Caco-2 (cell line): ENCODE data around the gene DEPDC1B. TPM values are rescaled to one million over a fixed set of nuclear protein-coding genes. Genes with fewer than 3 reads are reported as not detected.
A peak's percentile ranks its signal among the peaks of the same experiment; 100 is the strongest.

ENCODE experiments used
- BruUV-seq: library from RNA; stranded (reverse); fragments of 400-500 nt; replicated peaks from 2 replicates; lab custom pipeline; 2021; lab: Mats Ljungman, UMichigan
- CTCF ChIA-PET: fragments of 300-600 bp; sonication (Branson Sonifier 250); formaldehyde crosslinking; loops from one replicate; lab custom pipeline; 2022; ENCODE audit warnings: antibody characterized with exemption; lab: Charles Lee
- POLR2A ChIA-PET: fragments of 300-600 bp; sonication (Branson Sonifier 250); formaldehyde crosslinking; loops from one replicate; lab custom pipeline; 2022; ENCODE audit warnings: antibody characterized with exemption; lab: Charles Lee
- DNase-seq, 2 experiments: peaks; one replicate each; pipeline versions ENCODE4 v3.0.0 to v3.0.0-alpha.2; 2020 to 2022
- H3K27me3 ChIP-seq: replicated peaks from 2 replicates; pipeline ENCODE4 v1.6.0; 2011; ENCODE audit warnings: low read length; ENCODE audit not compliant: control insufficient read depth, insufficient read depth
- H3K36me3 ChIP-seq: 2 replicates; pipeline ENCODE4 v1.5.1; 2011; ENCODE audit warnings: low read length; ENCODE audit not compliant: control insufficient read depth, insufficient read depth
- H3K4me1 ChIP-seq: fragments of 250-450 bp; sonication (Bioruptor Pico); 2 replicates; pipeline ENCODE4 v1.5.1; 2020; ENCODE audit warnings: mild to moderate bottlenecking
- H3K4me3 ChIP-seq: 2 replicates; pipeline ENCODE4 v1.5.1; 2011; ENCODE audit warnings: low read depth, mild to moderate bottlenecking, control low read depth, low read length
- H3K9me3 ChIP-seq: fragments of 250-450 bp; sonication (Bioruptor Pico); 2 replicates; pipeline ENCODE4 v1.5.1; 2020; ENCODE audit warnings: mild to moderate bottlenecking, moderate library complexity
- H3K27ac Mint-ChIP-seq: one replicate; pipeline ENCODE4 v1.8.0; 2022; ENCODE audit warnings: mixed read lengths; ENCODE audit not compliant: unreplicated experiment
- H3K27me3 Mint-ChIP-seq: one replicate; pipeline ENCODE4 v1.8.0; 2022; ENCODE audit warnings: mixed read lengths; ENCODE audit not compliant: insufficient read depth, unreplicated experiment
- H3K36me3 Mint-ChIP-seq: one replicate; pipeline ENCODE4 v1.8.0; 2022; ENCODE audit warnings: mild to moderate bottlenecking, mixed read lengths; ENCODE audit not compliant: insufficient read depth, unreplicated experiment
- H3K4me1 Mint-ChIP-seq: one replicate; pipeline ENCODE4 v1.8.0; 2022; ENCODE audit warnings: low read depth, mixed read lengths; ENCODE audit not compliant: unreplicated experiment
- H3K4me3 Mint-ChIP-seq: one replicate; pipeline ENCODE4 v1.8.0; 2022; ENCODE audit warnings: mild to moderate bottlenecking, moderate library complexity, mixed read lengths; ENCODE audit not compliant: unreplicated experiment
- H3K9me3 Mint-ChIP-seq: one replicate; pipeline ENCODE4 v1.8.0; 2022; ENCODE audit warnings: mixed read lengths; ENCODE audit not compliant: unreplicated experiment
- intact Hi-C: fragments of 100-400 bp; cut with micrococcal nuclease; formaldehyde crosslinking; loops from one replicate; pipeline ENCODE4 v1.10.0; 2022; ENCODE audit not compliant: unreplicated experiment
- total RNA-seq: library from RNA; stranded (reverse); gene quantifications from 2 replicates; pipeline ENCODE4 v1.2.3, GENCODE V29; 2022
- TF ChIP-seq, protein P1 (sequence below), 2 experiments: fragments of 200-600 bp in 1 of 2; IDR thresholded peaks; 1 replicate in 1 of 2; 2 replicates in 1 of 2; pipeline versions ENCODE4 v1.5.1 to v1.8.0; 2011 to 2022; ENCODE audit warnings: antibody characterized with exemption in 1 of 2, control low read depth in 1 of 2, inconsistent platforms in 1 of 2, low read depth in 1 of 2, low read length in 1 of 2, mild to moderate bottlenecking in 1 of 2, moderate library complexity in 1 of 2; ENCODE audit not compliant: insufficient read depth in 1 of 2, severe bottlenecking in 1 of 2, unreplicated experiment in 1 of 2

The DEPDC1B gene
- total RNA-seq, 1 experiment from 2014 or later, result 44.9 TPM

- peaks cover 15% of the 10 kb centered on the region for H3K4me1 Mint-ChIP-seq
- no peaks in the 10 kb centered on the region for H3K36me3 ChIP-seq
- 0 out of 2 replicates have a peak, but pooled peaks cover 5% of the 10 kb centered on the region for H3K4me1 ChIP-seq
- peak in 1 of 2 experiments; percentile 9 for DNase-seq
- no peaks in the 10 kb centered on the region for H3K27me3 Mint-ChIP-seq
- TF ChIP-seq, protein P1, sequence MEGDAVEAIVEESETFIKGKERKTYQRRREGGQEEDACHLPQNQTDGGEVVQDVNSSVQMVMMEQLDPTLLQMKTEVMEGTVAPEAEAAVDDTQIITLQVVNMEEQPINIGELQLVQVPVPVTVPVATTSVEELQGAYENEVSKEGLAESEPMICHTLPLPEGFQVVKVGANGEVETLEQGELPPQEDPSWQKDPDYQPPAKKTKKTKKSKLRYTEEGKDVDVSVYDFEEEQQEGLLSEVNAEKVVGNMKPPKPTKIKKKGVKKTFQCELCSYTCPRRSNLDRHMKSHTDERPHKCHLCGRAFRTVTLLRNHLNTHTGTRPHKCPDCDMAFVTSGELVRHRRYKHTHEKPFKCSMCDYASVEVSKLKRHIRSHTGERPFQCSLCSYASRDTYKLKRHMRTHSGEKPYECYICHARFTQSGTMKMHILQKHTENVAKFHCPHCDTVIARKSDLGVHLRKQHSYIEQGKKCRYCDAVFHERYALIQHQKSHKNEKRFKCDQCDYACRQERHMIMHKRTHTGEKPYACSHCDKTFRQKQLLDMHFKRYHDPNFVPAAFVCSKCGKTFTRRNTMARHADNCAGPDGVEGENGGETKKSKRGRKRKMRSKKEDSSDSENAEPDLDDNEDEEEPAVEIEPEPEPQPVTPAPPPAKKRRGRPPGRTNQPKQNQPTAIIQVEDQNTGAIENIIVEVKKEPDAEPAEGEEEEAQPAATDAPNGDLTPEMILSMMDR (IDR thresholded peaks at IDR 0.05; ENCODE audit: insufficient read depth in 1 of 2, low read depth in 1 of 2, low read length in 1 of 2, severe bottlenecking in 1 of 2, unreplicated experiment in 1 of 2), result no peak
- ChIA-PET POLR2A (no interaction called here), CTCF (no interaction called here)
- no peak overlapping the region for H3K4me3 Mint-ChIP-seq
- H3K9me3 Mint-ChIP-seq, result peaks cover 22% of the 10 kb centered on the region
- no TSS peak for BruUV-seq
- no peak overlapping the region for H3K4me3 ChIP-seq
- no peak overlapping the region for H3K27ac Mint-ChIP-seq
- intact Hi-C loops, result loop anchor here (5.0 kb wide), 1 partner anchor 55 kb away; no protein-coding TSS in a partner anchor
- H3K36me3 Mint-ChIP-seq, result peaks cover 30% of the 10 kb centered on the region
- H3K27me3 ChIP-seq, result no peaks in the 10 kb centered on the region
- 0 out of 2 replicates have a peak, but pooled peaks cover 8% of the 10 kb centered on the region for H3K9me3 ChIP-seq
Observed at GRCh38 chr5:60651872-60652620, 47.9 kb downstream of the DEPDC1B start.

DNA sequence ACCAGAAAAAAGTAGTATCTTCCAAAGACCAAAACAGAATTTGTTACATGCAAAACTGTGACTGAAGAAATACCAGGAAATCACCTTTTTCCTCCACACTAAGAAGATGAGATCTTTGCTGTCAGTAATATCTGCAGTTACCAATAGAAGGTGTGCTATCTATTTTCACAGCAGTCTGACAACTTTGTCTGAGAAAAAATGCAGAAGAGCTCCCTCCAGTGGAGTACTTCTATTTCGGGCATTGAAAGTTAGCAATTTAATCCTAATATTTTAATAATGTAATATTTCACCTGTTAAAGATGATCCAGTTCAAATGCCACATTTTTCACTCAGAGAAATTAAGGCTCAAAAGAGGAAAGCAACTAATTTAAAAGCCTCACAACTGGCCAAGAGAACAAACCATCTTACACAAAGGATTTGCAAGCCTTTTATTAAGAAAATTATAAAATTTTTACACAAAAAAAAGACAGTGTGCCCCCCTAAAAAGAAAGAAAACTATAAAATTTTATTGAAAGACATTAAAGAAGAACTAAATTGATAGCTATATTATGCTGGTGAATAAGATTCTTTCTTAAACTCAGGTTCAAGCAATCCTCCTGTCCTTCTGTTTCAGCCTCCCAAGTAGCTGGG, 50.6 kb downstream of the DEPDC1B start:
- Histone ChIP-seq H3K9me3 (no peaks in the 10 kb centered on the region), H3K4me3 (no peak overlapping the region), H3K36me3 (no peaks in the 10 kb centered on the region), H3K27me3 (no peaks in the 10 kb centered on the region), H3K4me1 (0 out of 2 replicates have a peak, but pooled peaks cover 5% of the 10 kb centered on the region)
- CTCF ChIA-PET, result interaction anchor here (1.0 to 1.2 kb wide), 4 partner anchors 21 to 161 kb away, joined by 4 to 5 read pairs (median 4); partner anchors contain the start of gene DEPDC1B
- peak in 1 of 2 experiments; percentile 48 for DNase-seq
- no TSS peak for BruUV-seq
- Mint-ChIP-seq H3K27ac (no peak overlapping the region), H3K27me3 (no peaks in the 10 kb centered on the region), H3K4me3 (no peak overlapping the region), H3K4me1 (peaks cover 15% of the 10 kb centered on the region), H3K9me3 (peaks cover under 1% of the 10 kb centered on the region), H3K36me3 (peaks cover 27% of the 10 kb centered on the region)
- intact Hi-C loops, result loop anchor here (1.0 to 5.0 kb wide), 2 partner anchors 23 to 837 kb away; no protein-coding TSS in a partner anchor
- POLR2A ChIA-PET, result no interaction called here
- TF ChIP-seq, protein P1 (IDR thresholded peaks at IDR 0.05; ENCODE audit: insufficient read depth in 1 of 2, low read depth in 1 of 2, low read length in 1 of 2, severe bottlenecking in 1 of 2, unreplicated experiment in 1 of 2), result peak; percentile 71 to 79

DNA sequence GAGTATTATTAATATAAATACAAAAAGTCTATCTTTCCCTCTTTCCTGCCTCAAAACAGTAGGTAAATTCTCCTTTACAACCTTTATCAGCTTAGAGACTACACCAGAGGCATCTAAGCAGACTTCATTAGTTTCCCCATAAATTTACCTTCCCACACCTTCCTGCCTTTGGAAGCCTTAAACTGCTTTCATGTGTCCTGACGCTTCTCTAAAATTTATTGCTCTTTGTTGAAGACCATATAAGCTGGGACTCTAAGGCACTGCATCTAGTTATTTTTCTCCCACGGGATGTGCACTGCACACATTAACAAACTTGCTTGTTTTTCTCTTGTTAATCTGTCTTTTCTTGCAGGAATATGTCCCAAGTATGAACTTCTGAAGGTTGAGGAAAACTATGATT, 51.8 kb downstream of the DEPDC1B start:
- intact Hi-C loops, result loop anchor here (5.0 kb wide), 1 partner anchor 836 kb away; no protein-coding TSS in a partner anchor
- ChIA-PET POLR2A (no interaction called here), CTCF (no interaction called here)
- H3K4me1 ChIP-seq, result 0 out of 2 replicates have a peak, but pooled peaks cover 5% of the 10 kb centered on the region
- Mint-ChIP-seq H3K9me3 (no peaks in the 10 kb centered on the region), H3K27me3 (no peaks in the 10 kb centered on the region), H3K36me3 (peaks cover 28% of the 10 kb centered on the region), H3K4me1 (peaks cover 9% of the 10 kb centered on the region), H3K27ac (no peak overlapping the region), H3K4me3 (no peak overlapping the region)
- no peaks in the 10 kb centered on the region for H3K9me3 ChIP-seq
- DNase-seq, result no peak
- no peaks in the 10 kb centered on the region for H3K36me3 ChIP-seq
- no peaks in the 10 kb centered on the region for H3K27me3 ChIP-seq
- BruUV-seq, result no TSS peak
- TF ChIP-seq, protein P1 (IDR thresholded peaks at IDR 0.05; ENCODE audit: insufficient read depth in 1 of 2, low read depth in 1 of 2, low read length in 1 of 2, severe bottlenecking in 1 of 2, unreplicated experiment in 1 of 2), result no peak
- no peak overlapping the region for H3K4me3 ChIP-seq
